Neutrophil (primary cell): ENCODE measurements around the gene ARHGEF4.

ENCODE experiments used
- H3K27ac ChIP-seq: fragments of 200-600 bp; sonication (generic); 2 replicates; pipeline ENCODE4 v1.5.1; 2016; ENCODE audit warnings: mild to moderate bottlenecking, moderate library complexity
- H3K27me3 ChIP-seq: fragments of 200-600 bp; sonication (generic); 2 replicates; pipeline ENCODE4 v1.6.0; 2016; ENCODE audit warnings: mild to moderate bottlenecking
- H3K36me3 ChIP-seq: fragments of 200-600 bp; sonication (generic); 2 replicates; pipeline ENCODE4 v1.5.1; 2017
- H3K4me1 ChIP-seq, 2 experiments: fragments of 200-600 bp in 1 of 2; sonication (generic) in 1 of 2; 1 replicate in 1 of 2; 2 replicates in 1 of 2; pipeline versions ENCODE4 v1.5.1 to v1.6.1; 2013 to 2016; ENCODE audit warnings: low read depth in 1 of 2, low read length in 1 of 2, mild to moderate bottlenecking in 1 of 2, moderate library complexity in 1 of 2; ENCODE audit not compliant: control insufficient read depth in 1 of 2, insufficient read depth in 1 of 2
- H3K4me3 ChIP-seq, 2 experiments: fragments of 200-600 bp in 1 of 2; sonication (generic) in 1 of 2; 1 replicate in 1 of 2; 2 replicates in 1 of 2; pipeline ENCODE4 v1.5.1; 2013 to 2016; ENCODE audit warnings: low read depth in 1 of 2, low read length in 1 of 2, mild to moderate bottlenecking in 1 of 2, moderate library complexity in 1 of 2
- H3K9me3 ChIP-seq: fragments of 200-600 bp; sonication (generic); 2 replicates; pipeline ENCODE4 v1.5.1; 2016
- TF ChIP-seq, protein P1 (sequence below): fragments of 200-600 bp; sonication (generic); IDR thresholded peaks from 2 replicates; pipeline ENCODE4 v1.5.1; 2016; ENCODE audit warnings: antibody characterized with exemption

Gene ARHGEF4

DNA sequence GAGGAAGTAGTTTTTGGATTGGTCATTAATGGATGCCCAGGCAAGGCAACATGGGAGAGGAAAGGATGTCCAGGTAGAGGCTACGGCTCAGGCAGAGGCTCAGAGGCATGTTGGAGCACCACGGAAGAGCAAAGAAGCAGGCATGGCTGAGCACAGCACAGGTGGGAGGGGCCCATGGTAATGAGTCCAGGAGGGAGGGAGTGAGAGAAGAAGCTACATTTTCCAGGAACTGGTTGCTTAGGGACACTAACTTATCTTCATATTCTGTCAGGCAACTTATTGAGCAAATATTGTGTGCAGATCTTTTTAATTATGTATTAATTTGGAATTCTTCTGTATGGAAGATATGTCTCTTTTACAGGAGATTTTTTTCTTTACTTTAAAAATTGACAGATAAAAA lies 42.2 kb downstream of the ARHGEF4 start:
- Histone ChIP-seq H3K36me3 (no peaks in the 10 kb centered on the region), H3K27ac (no peak overlapping the region), H3K9me3 (no peaks in the 10 kb centered on the region), H3K4me1 (no peaks in the 10 kb centered on the region), H3K27me3 (no peaks in the 10 kb centered on the region), H3K4me3 (no peak overlapping the region)
- TF ChIP-seq, protein P1, sequence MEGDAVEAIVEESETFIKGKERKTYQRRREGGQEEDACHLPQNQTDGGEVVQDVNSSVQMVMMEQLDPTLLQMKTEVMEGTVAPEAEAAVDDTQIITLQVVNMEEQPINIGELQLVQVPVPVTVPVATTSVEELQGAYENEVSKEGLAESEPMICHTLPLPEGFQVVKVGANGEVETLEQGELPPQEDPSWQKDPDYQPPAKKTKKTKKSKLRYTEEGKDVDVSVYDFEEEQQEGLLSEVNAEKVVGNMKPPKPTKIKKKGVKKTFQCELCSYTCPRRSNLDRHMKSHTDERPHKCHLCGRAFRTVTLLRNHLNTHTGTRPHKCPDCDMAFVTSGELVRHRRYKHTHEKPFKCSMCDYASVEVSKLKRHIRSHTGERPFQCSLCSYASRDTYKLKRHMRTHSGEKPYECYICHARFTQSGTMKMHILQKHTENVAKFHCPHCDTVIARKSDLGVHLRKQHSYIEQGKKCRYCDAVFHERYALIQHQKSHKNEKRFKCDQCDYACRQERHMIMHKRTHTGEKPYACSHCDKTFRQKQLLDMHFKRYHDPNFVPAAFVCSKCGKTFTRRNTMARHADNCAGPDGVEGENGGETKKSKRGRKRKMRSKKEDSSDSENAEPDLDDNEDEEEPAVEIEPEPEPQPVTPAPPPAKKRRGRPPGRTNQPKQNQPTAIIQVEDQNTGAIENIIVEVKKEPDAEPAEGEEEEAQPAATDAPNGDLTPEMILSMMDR = no peak

DNA sequence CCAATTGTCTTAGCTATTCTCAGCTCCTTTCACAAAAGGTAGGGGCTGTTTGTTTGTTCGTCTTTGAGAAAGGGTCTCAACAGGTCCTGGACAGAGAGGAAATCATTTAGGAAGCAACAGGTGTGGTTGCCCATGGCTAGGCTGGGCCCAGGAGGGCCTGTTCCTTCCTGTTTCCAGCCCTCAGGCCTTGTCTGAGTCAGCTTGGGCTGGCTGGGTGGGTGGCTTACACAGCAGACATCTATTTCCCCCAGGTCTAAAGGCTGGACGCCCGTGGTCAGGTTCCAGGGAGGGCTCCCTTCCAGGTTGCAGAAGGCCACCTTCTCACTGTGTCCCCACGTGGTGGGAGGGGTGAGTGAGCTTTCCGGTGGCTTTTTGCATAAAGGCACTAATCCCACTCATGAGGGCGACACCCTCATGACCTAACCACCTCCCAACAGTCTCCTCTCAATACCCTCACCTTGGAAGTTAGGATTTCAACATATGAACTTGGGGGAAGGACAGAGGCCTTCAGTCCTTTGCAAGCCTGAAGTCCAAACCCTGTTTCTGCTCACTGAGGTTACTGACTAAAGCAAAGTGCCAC lies 45.5 kb downstream of the ARHGEF4 start:
- H3K4me1 ChIP-seq = no peaks in the 10 kb centered on the region
- H3K27me3 ChIP-seq = peaks cover 3% of the 10 kb centered on the region
- no peak overlapping the region for H3K27ac ChIP-seq
- H3K36me3 ChIP-seq = no peaks in the 10 kb centered on the region
- TF ChIP-seq, protein P1 = no peak
- H3K9me3 ChIP-seq = no peaks in the 10 kb centered on the region
- no peak overlapping the region for H3K4me3 ChIP-seq

DNA sequence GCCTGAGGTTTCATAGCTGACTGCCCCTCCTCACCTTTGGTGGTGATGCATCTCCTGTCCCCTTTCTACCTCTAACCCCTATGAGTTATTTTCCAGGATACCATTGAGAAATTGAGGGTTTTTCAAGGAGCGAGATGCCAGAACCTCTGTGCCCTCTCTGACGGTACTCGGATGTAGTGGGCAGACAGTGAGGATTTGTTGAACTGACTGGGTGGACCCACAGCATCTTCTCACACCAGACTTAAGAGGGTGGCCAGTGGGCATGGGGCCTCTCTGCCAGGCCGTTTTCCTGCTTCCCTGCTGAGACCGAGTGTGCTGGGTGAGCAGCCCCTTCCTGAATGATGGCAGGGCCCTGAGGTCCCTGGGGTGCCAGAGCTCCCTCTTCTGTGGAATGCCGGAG lies 46.3 kb downstream of the ARHGEF4 start:
- no peaks in the 10 kb centered on the region for H3K36me3 ChIP-seq
- TF ChIP-seq, protein P1 = no peak
- no peaks in the 10 kb centered on the region for H3K4me1 ChIP-seq
- no peak overlapping the region for H3K27ac ChIP-seq
- H3K9me3 ChIP-seq = no peaks in the 10 kb centered on the region
- H3K27me3 ChIP-seq = peaks cover 10% of the 10 kb centered on the region
- H3K4me3 ChIP-seq = no peak overlapping the region

DNA sequence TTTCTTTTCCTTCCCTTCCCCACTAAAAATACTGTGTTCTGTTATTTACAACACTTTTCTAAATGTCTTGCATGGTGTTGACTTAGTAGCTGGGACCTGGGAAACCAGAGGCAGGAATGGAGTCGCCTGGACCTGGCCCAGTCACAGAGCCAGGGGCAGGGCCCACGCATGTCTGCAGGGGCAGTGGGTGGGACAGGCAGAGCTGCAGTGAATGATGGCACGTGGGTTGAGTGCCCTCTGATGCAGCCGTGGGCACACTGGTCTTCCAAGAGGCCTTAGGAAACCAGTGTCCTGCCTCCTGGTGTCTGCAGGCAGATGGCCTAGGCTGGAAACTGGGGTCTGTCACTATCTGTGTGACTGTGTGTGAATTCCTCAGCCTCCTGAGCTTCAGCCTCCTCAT lies 46.8 kb downstream of the ARHGEF4 start:
- TF ChIP-seq, protein P1 = no peak
- no peak overlapping the region for H3K4me3 ChIP-seq
- no peaks in the 10 kb centered on the region for H3K36me3 ChIP-seq
- H3K9me3 ChIP-seq = no peaks in the 10 kb centered on the region
- no peak overlapping the region for H3K27ac ChIP-seq
- H3K4me1 ChIP-seq = no peaks in the 10 kb centered on the region
- peaks cover 15% of the 10 kb centered on the region for H3K27me3 ChIP-seq

DNA sequence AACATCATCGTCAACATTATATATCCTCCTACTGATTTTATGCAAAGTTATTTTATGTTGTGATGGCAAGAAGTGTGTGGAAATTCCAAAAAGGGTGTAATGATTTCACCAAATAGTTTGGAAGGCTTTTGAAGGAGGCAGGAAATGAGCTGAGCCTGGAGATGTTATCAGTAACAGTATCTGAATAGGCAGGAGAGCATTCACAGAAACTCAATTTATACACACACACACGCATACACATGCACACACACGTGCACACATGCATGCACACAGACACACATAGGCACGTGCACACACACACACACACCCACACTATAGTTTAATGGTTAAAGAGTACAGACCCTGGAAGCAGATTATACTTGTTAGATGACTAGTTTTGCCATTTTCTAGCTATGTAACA lies 47.3 kb downstream of the ARHGEF4 start:
- no peak overlapping the region for H3K27ac ChIP-seq

More for the DNA sequence above, 47.3 kb downstream of the ARHGEF4 start:
- TF ChIP-seq, protein P1 = no peak
- Histone ChIP-seq H3K4me1 (no peaks in the 10 kb centered on the region), H3K36me3 (no peaks in the 10 kb centered on the region), H3K9me3 (no peaks in the 10 kb centered on the region), H3K27me3 (peaks cover 20% of the 10 kb centered on the region), H3K4me3 (no peak overlapping the region)
